B cell (primary cell): ENCODE measurements around the gene SARNP. TPM values are rescaled to one million over a fixed set of nuclear protein-coding genes. Genes with fewer than 3 reads are reported as not detected.

Source experiments
- ATAC-seq: fragments of 200-7000 bp; cut with Tn5 transposase; one replicate; pipeline ENCODE4 v1.10.0; 2021; ENCODE audit warnings: low read depth, mild to moderate bottlenecking, moderate number of reproducible peaks, moderate library complexity
- CTCF ChIA-PET: fragments of 350-600 bp; sonication (Branson Sonifier 250); formaldehyde crosslinking; loops from one replicate; lab custom pipeline; 2021; ENCODE audit warnings: antibody characterized with exemption, inconsistent platforms; lab: Charles Lee
- POLR2A ChIA-PET: fragments of 350-600 bp; sonication (Branson Sonifier 250); formaldehyde crosslinking; loops from one replicate; lab custom pipeline; 2021; ENCODE audit warnings: antibody characterized with exemption; lab: Charles Lee
- DNase-seq: peaks from one replicate; pipeline ENCODE4 v3.0.0; 2013
- H2AFZ ChIP-seq: 2 replicates; pipeline ENCODE4 v1.6.1; 2012; ENCODE audit warnings: mild to moderate bottlenecking, low read depth, low read length; ENCODE audit not compliant: insufficient read depth, poor library complexity, severe bottlenecking
- H3K27ac ChIP-seq, 2 donors: 1 replicate in 1 of 2; 2 replicates in 1 of 2; pipeline ENCODE4 v1.5.1; 2012 to 2013; ENCODE audit warnings: low read length in 2 of 2, mild to moderate bottlenecking in 2 of 2, moderate library complexity in 1 of 2
- H3K27me3 ChIP-seq, 4 experiments: fragments of 200-600 bp in 1 of 4; sonication (generic) in 1 of 4; replicated peaks in 1 of 4; 1 replicate in 2 of 4; 2 replicates in 2 of 4; pipeline versions ENCODE4 v1.6.1 to v1.7.0; 2013 to 2016; ENCODE audit warnings: low read length in 3 of 4, mild to moderate bottlenecking in 2 of 4, mixed read lengths in 1 of 4, moderate library complexity in 1 of 4; ENCODE audit not compliant: insufficient read depth in 4 of 4, control insufficient read depth in 3 of 4; ENCODE audit errors: control extremely low read depth in 1 of 4
- H3K36me3 ChIP-seq, 2 experiments: replicated peaks in 1 of 2; 1 replicate in 1 of 2; 2 replicates in 1 of 2; pipeline versions ENCODE4 v1.6.1 to v1.7.1; 2013; ENCODE audit warnings: low read length in 1 of 2; ENCODE audit not compliant: insufficient read depth in 2 of 2, control insufficient read depth in 1 of 2; ENCODE audit errors: control extremely low read depth in 1 of 2, extremely low read depth in 1 of 2
- H3K4me1 ChIP-seq, 2 donors: fragments of 200-600 bp in 1 of 2; sonication (generic) in 1 of 2; 1 replicate in 1 of 2; 2 replicates in 1 of 2; pipeline versions ENCODE4 v1.5.1 to v1.6.1; 2013 to 2017; ENCODE audit warnings: low read length in 2 of 2; ENCODE audit not compliant: control insufficient read depth in 2 of 2, insufficient read depth in 2 of 2
- H3K4me2 ChIP-seq: replicated peaks from 2 replicates; pipeline ENCODE3; 2012; ENCODE audit warnings: mild to moderate bottlenecking, low read depth, low read length; ENCODE audit not compliant: poor library complexity, severe bottlenecking
- H3K4me3 ChIP-seq, 5 experiments: fragments of 200-600 bp in 1 of 5; sonication (generic) in 1 of 5; 1 replicate in 3 of 5; 2 replicates in 2 of 5; pipeline versions ENCODE4 v1.5.1 to v1.7.0; 2011 to 2016; ENCODE audit warnings: low read length in 4 of 5, mild to moderate bottlenecking in 4 of 5, low read depth in 2 of 5, control low read depth in 1 of 5, moderate library complexity in 1 of 5; ENCODE audit not compliant: insufficient read depth in 1 of 5; ENCODE audit errors: control extremely low read depth in 1 of 5, extremely low read depth in 1 of 5
- H3K79me2 ChIP-seq: fragments of 200-600 bp; sonication (generic); one replicate; pipeline ENCODE4 v1.6.0; 2016; ENCODE audit warnings: low read length; ENCODE audit not compliant: control insufficient read depth, insufficient read depth
- H3K9ac ChIP-seq: fragments of 200-600 bp; sonication (generic); 2 replicates; pipeline ENCODE4 v1.6.1; 2017; ENCODE audit warnings: mild to moderate bottlenecking, low read length, moderate library complexity
- H3K9me3 ChIP-seq, 3 donors: one replicate each; pipeline versions ENCODE4 v1.6.1 to v1.7.1; 2013; ENCODE audit warnings: low read length in 2 of 3; ENCODE audit not compliant: control insufficient read depth in 2 of 3, insufficient read depth in 1 of 3; ENCODE audit errors: control extremely low read depth in 1 of 3
- H4K20me1 ChIP-seq: 2 replicates; pipeline ENCODE4 v1.6.0; 2012; ENCODE audit warnings: mild to moderate bottlenecking, low read length; ENCODE audit not compliant: insufficient read depth, control insufficient read depth, poor library complexity, severe bottlenecking
- H3K27ac Mint-ChIP-seq: one replicate; pipeline ENCODE4 v1.8.0; 2021; ENCODE audit warnings: mixed read lengths
- H3K27me3 Mint-ChIP-seq: one replicate; pipeline ENCODE4 v1.8.0; 2021; ENCODE audit warnings: mixed read lengths
- H3K4me1 Mint-ChIP-seq: one replicate; pipeline ENCODE4 v1.8.0; 2021; ENCODE audit warnings: mixed read lengths
- H3K4me3 Mint-ChIP-seq: one replicate; pipeline ENCODE4 v1.8.0; 2021; ENCODE audit warnings: mixed read lengths
- H3K9me3 Mint-ChIP-seq: one replicate; pipeline ENCODE4 v1.8.0; 2022; ENCODE audit warnings: mixed read lengths; ENCODE audit not compliant: insufficient read depth
- CTCF ChIP-seq: fragments of 200-600 bp; IDR thresholded peaks from one replicate; pipeline ENCODE4 v1.8.0; 2022; ENCODE audit warnings: antibody characterized with exemption, mild to moderate bottlenecking
- EZH2 ChIP-seq: IDR thresholded peaks from 2 replicates; pipeline ENCODE4 v1.6.1; 2012; ENCODE audit warnings: borderline replicate concordance, low read depth, mild to moderate bottlenecking, moderate library complexity, low read length; ENCODE audit not compliant: insufficient read depth, poor library complexity, severe bottlenecking
- WGBS: methylation state at CpG from one replicate; pipeline ENCODE4 v1.1.5; 2013; ENCODE audit warnings: missing lambda C conversion rate; ENCODE audit not compliant: insufficient coverage; 5-methylcytosine and 5-hydroxymethylcytosine counted together
- intact Hi-C: fragments of 100-400 bp; cut with micrococcal nuclease; formaldehyde crosslinking; loops from one replicate; pipeline ENCODE4 v1.10.0; 2022
- polyA plus RNA-seq: library from polyadenylated mRNA; depleted of rRNA; stranded (reverse); fragments of >200 nt; gene quantifications from 2 replicates; pipeline ENCODE4 v1.2.3, GENCODE V29; 2012
- total RNA-seq, 2 donors: library from RNA; stranded (reverse); fragments of 120-200 nt in 1 of 2; gene quantifications; 1 replicate in 1 of 2; 2 replicates in 1 of 2; pipeline versions ENCODE4 v1.2.3 to v1.2.4, GENCODE V29; 2013 to 2022

The SARNP gene
- total and polyA plus RNA-seq, 2 donors (not counting 1 experiment from before 2014, with no cell fraction given) = 22.6 to 46.4 TPM

DNA sequence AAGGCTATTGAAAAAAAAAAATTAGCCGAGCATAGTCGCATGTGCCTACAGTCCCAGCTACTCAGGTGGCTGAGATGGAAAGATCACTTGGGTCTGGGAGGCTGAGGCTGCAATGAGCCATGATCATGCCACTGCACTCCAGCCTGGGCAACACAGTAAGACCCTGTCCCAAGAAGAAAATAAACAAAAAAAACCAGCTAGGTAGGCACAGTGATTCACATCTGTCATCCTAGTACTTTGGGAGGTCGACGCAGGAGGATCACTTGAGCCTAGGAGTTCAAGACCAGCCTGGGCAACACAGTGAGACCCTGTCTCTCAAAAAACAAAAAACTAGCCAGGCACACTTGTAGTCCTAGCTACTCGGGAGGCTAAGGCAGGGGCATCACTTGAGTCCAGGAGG, 8.2 kb downstream of the SARNP start:
- ChIA-PET CTCF (interaction anchor here (0.7 kb wide), 1 partner anchor 131 kb away, joined by 3 read pairs; no protein-coding TSS in a partner anchor), POLR2A (interaction anchor here (0.6 kb wide), 1 partner anchor 348 kb away, joined by 4 read pairs; no protein-coding TSS in a partner anchor)
- TF ChIP-seq EZH2 = no peak
- no peak for TF ChIP-seq CTCF
- ATAC-seq (no peak), DNase-seq (no peak)
- intact Hi-C loops = no loop called here
- Mint-ChIP-seq H3K4me3 (no peak overlapping the region), H3K27me3 (no peaks in the 10 kb centered on the region), H3K27ac (no peak overlapping the region), H3K9me3 (no peaks in the 10 kb centered on the region), H3K4me1 (peaks cover 22% of the 10 kb centered on the region)
- Histone ChIP-seq H4K20me1 (peaks cover 90% of the 10 kb centered on the region), H3K9ac (no peak overlapping the region), H3K27me3 (no peaks in the 10 kb centered on the region), H2AFZ (no peak overlapping the region), H3K9me3 (no peaks in the 10 kb centered on the region), H3K79me2 (peaks cover 96% of the 10 kb centered on the region), H3K27ac (no peak overlapping the region), H3K4me1 (peaks cover 0 to 2% of the 10 kb centered on the region in 2 donors), H3K4me2 (no peak overlapping the region), H3K36me3 (peaks cover 6 to 34% of the 10 kb centered on the region in 2 experiments), H3K4me3 (no peak overlapping the region)
- WGBS = 96% methylated on average over 4 of the region's 5 CpGs

GRCh38 chr12:55806982-55807381, 10.5 kb downstream of the SARNP start:
- H3K27ac Mint-ChIP-seq = no peak overlapping the region
- no peaks in the 10 kb centered on the region for H3K9me3 Mint-ChIP-seq
- WGBS = 100% methylated on average over 1 of the region's 8 CpGs
- Histone ChIP-seq H3K36me3 (peaks cover 10 to 37% of the 10 kb centered on the region in 2 experiments), H3K9me3 (no peaks in the 10 kb centered on the region), H3K4me1 (no peaks in the 10 kb centered on the region), H3K4me2 (no peak overlapping the region), H3K27me3 (no peaks in the 10 kb centered on the region), H4K20me1 (peaks cover 80% of the 10 kb centered on the region), H3K27ac (no peak overlapping the region), H3K9ac (no peak overlapping the region), H3K79me2 (peaks cover 91% of the 10 kb centered on the region), H2AFZ (no peak overlapping the region), H3K4me3 (no peak overlapping the region)
- no peaks in the 10 kb centered on the region for H3K27me3 Mint-ChIP-seq
- ATAC-seq (no peak), DNase-seq (no peak)
- ChIA-PET POLR2A (no interaction called here), CTCF (no interaction called here)
- TF ChIP-seq EZH2 (no peak), CTCF (no peak)
- no peak overlapping the region for H3K4me3 Mint-ChIP-seq
- peaks cover 10% of the 10 kb centered on the region for H3K4me1 Mint-ChIP-seq
- intact Hi-C loops = no loop called here
